OCI-LY7 (cell line): ENCODE data around the gene RUNDC3A. TPM values are rescaled to one million over a fixed set of nuclear protein-coding genes. Genes with fewer than 3 reads are reported as not detected.

Source experiments
- BruUV-seq: library from RNA; stranded (reverse); fragments of 400-500 nt; replicated peaks from 2 replicates; lab custom pipeline; 2021; lab: Mats Ljungman, UMichigan
- CTCF ChIA-PET: fragments of 300-600 bp; sonication (Branson Sonifier 250); formaldehyde crosslinking; loops from one replicate; lab custom pipeline; 2022; ENCODE audit warnings: antibody characterized with exemption; ENCODE audit not compliant: unreplicated experiment; lab: Charles Lee
- POLR2A ChIA-PET: fragments of 300-600 bp; sonication (Branson Sonifier 250); formaldehyde crosslinking; loops from one replicate; lab custom pipeline; 2022; ENCODE audit warnings: antibody characterized with exemption; lab: Charles Lee
- DNase-seq: peaks from one replicate; pipeline ENCODE4 v3.0.0-alpha.2; 2015; ENCODE audit warnings: low spot score
- H2AFZ ChIP-seq: fragments of 200-600 bp; sonication (generic), shearing (Covaris generic); 2 replicates; pipeline ENCODE4 v1.6.1; 2014; ENCODE audit warnings: mild to moderate bottlenecking, antibody characterized with exemption, low read length, moderate library complexity
- H3K27ac ChIP-seq: fragments of 200-600 bp; sonication (generic); 2 replicates; pipeline ENCODE4 v1.5.1; 2014; ENCODE audit warnings: mixed run types, low read depth, mild to moderate bottlenecking, moderate library complexity, low read length, inconsistent platforms; ENCODE audit not compliant: poor library complexity, severe bottlenecking
- H3K36me3 ChIP-seq: fragments of 200-600 bp; sonication (generic); 2 replicates; pipeline ENCODE4 v1.6.1; 2014; ENCODE audit warnings: mild to moderate bottlenecking, antibody characterized with exemption, low read length, moderate library complexity, mixed read lengths; ENCODE audit not compliant: insufficient read depth
- H3K4me1 ChIP-seq: fragments of 200-600 bp; sonication (generic); 2 replicates; pipeline ENCODE4 v1.5.1; 2014; ENCODE audit warnings: mild to moderate bottlenecking, low read length; ENCODE audit not compliant: insufficient read depth, poor library complexity, severe bottlenecking
- H3K4me2 ChIP-seq: fragments of 200-600 bp; sonication (generic); 2 replicates; pipeline ENCODE4 v1.6.1; 2014; ENCODE audit warnings: mild to moderate bottlenecking, low read length
- H3K4me3 ChIP-seq: fragments of 200-600 bp; sonication (generic); 2 replicates; pipeline ENCODE4 v1.5.1; 2014; ENCODE audit warnings: mild to moderate bottlenecking, low read depth, low read length; ENCODE audit not compliant: poor library complexity, severe bottlenecking
- H3K79me2 ChIP-seq: fragments of 200-600 bp; sonication (generic); 2 replicates; pipeline ENCODE4 v1.6.1; 2016; ENCODE audit warnings: low read depth, mild to moderate bottlenecking, low read length, moderate library complexity, mixed read lengths; ENCODE audit not compliant: insufficient read depth
- H3K9me2 ChIP-seq: fragments of 200-600 bp; sonication (generic); 2 replicates; pipeline ENCODE4 v1.6.1; 2016; ENCODE audit warnings: mild to moderate bottlenecking, low read length, mixed read lengths; ENCODE audit not compliant: insufficient read depth
- H3K9me3 ChIP-seq: fragments of 200-600 bp; sonication (generic); 2 replicates; pipeline ENCODE4 v1.6.1; 2014; ENCODE audit warnings: mild to moderate bottlenecking, mixed run types, low read length, mixed read lengths
- H4K20me1 ChIP-seq: fragments of 200-600 bp; sonication (generic); 2 replicates; pipeline ENCODE4 v1.6.1; 2014; ENCODE audit warnings: mild to moderate bottlenecking, antibody characterized with exemption, low read length, moderate library complexity, mixed read lengths; ENCODE audit not compliant: insufficient read depth
- CTCF ChIP-seq: fragments of 200-600 bp; sonication (generic); conservative IDR thresholded peaks from 2 replicates; pipeline ENCODE4 v1.5.1; 2014; ENCODE audit warnings: mild to moderate bottlenecking, antibody characterized with exemption, low read length, moderate library complexity, mixed read lengths
- EZH2phosphoT487 ChIP-seq: fragments of 200-600 bp; sonication (generic); IDR thresholded peaks from 2 replicates; pipeline ENCODE4 v1.6.1; 2018; ENCODE audit warnings: low read depth, borderline replicate concordance, mild to moderate bottlenecking, mixed run types, antibody characterized with exemption, low read length, moderate library complexity, mixed read lengths
- intact Hi-C: fragments of 100-400 bp; cut with micrococcal nuclease; formaldehyde crosslinking; loops from one replicate; pipeline ENCODE4 v1.10.0; 2022; ENCODE audit not compliant: unreplicated experiment
- total RNA-seq, 2 experiments: library from RNA; depleted of rRNA in 1 of 2; stranded (reverse); fragments of >200 nt in 1 of 2; shearing (Covaris generic) in 1 of 2; gene quantifications; 2 replicates each; pipeline ENCODE4 v1.2.3, GENCODE V29; 2014 to 2022

RUNDC3A gene
- total RNA-seq, 2 experiments from 2014 or later = 0.09 TPM; not detected in 1

- CTCF ChIA-PET = no interaction called here
- TF ChIP-seq EZH2phosphoT487 = no peak
- no peak for TF ChIP-seq CTCF
- Histone ChIP-seq H4K20me1 (no peaks in the 10 kb centered on the region), H3K36me3 (no peaks in the 10 kb centered on the region), H3K9me2 (no peaks in the 10 kb centered on the region), H3K9me3 (no peaks in the 10 kb centered on the region), H3K79me2 (no peaks in the 10 kb centered on the region), H3K4me2 (no peak overlapping the region), H2AFZ (no peak overlapping the region), H3K4me1 (no peaks in the 10 kb centered on the region), H3K4me3 (no peak overlapping the region), H3K27ac (no peak overlapping the region)
- intact Hi-C loops = no loop called here
- no peak for DNase-seq
- no TSS peak for BruUV-seq
- POLR2A ChIA-PET = no interaction called here
These were observed 39.5 kb upstream of the RUNDC3A start for GRCh38 chr17:44268709-44269534.

DNA sequence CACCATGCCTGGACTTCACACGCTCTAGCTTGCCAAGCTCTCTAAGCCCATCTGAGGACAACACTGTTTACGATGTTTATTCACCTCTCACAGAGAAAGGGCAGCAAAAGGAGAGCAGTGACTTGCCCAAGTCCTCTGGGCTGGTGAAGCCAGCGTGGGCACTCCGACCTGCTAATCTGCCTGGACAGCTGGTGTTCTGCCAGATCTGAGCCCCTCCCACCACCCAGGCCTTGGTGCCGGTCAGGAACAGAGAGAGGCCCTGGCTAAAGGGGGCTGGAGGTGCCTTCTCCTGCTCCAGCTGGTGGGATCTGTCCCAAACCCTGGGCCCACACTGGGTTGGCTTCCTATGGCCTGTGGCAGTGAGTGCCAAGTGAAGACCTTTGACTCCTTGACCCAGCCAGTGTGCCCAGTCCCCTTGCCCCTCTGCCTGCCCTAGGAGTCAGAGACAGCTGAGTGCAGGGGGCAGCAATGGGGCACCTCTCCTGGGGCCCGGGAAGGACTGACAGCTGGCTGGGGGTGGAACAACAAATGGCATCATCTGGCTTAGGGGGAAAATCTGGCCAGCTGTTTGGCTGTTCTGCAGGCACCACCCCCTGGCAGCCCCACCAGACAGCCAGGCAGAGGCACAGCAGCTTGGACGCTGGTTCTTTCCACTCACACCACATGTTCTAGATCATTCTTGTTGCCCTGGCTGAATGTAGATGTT lies 38.7 kb upstream of the RUNDC3A start:
- Histone ChIP-seq H3K27ac (no peak overlapping the region), H3K36me3 (no peaks in the 10 kb centered on the region), H3K79me2 (no peaks in the 10 kb centered on the region), H3K4me1 (no peaks in the 10 kb centered on the region), H2AFZ (no peak overlapping the region), H3K4me2 (no peak overlapping the region), H3K9me3 (no peaks in the 10 kb centered on the region), H3K4me3 (no peak overlapping the region), H4K20me1 (no peaks in the 10 kb centered on the region), H3K9me2 (no peaks in the 10 kb centered on the region)
- BruUV-seq = no TSS peak
- no peak for DNase-seq
- intact Hi-C loops = no loop called here
- CTCF ChIA-PET = no interaction called here
- TF ChIP-seq EZH2phosphoT487 = no peak
- no peak for TF ChIP-seq CTCF
- POLR2A ChIA-PET = no interaction called here
